Aorta (tissue), 5 donors: ENCODE data around the gene RAD54L. TPM values are rescaled to one million over a fixed set of nuclear protein-coding genes. Genes with fewer than 3 reads are reported as not detected.
"Not testable (repeated sequence)": the region's sequence is repeated elsewhere in the genome, so short reads cannot be mapped to it uniquely, and the experiment has no call there.

Experiments used
- ATAC-seq: fragments of 200-7000 bp; cut with Tn5 transposase; one replicate; pipeline ENCODE4 v1.9.1; 2022; ENCODE audit warnings: moderate library complexity; ENCODE audit not compliant: low FRiP score
- DNase-seq, 2 donors: peaks; one replicate each; pipeline ENCODE4 v3.0.0-alpha.2; 2020
- H3K27ac ChIP-seq, 2 donors: one replicate each; pipeline ENCODE4 v1.5.1; 2013; ENCODE audit warnings: low read length in 2 of 2, mild to moderate bottlenecking in 2 of 2, moderate library complexity in 2 of 2, control low read depth in 1 of 2, inconsistent platforms in 1 of 2, low read depth in 1 of 2
- H3K27me3 ChIP-seq, 2 donors: one replicate each; pipeline ENCODE4 v1.6.1; 2013; ENCODE audit warnings: control low read depth in 1 of 2, low read length in 1 of 2, mild to moderate bottlenecking in 1 of 2, moderate library complexity in 1 of 2; ENCODE audit not compliant: insufficient read depth in 2 of 2, control insufficient read depth in 1 of 2
- H3K36me3 ChIP-seq, 2 donors: one replicate each; pipeline ENCODE4 v1.6.1; 2013; ENCODE audit warnings: control low read depth in 1 of 2, low read length in 1 of 2, mild to moderate bottlenecking in 1 of 2; ENCODE audit not compliant: insufficient read depth in 2 of 2, control insufficient read depth in 1 of 2
- H3K4me1 ChIP-seq, 2 donors: one replicate each; pipeline ENCODE4 v1.6.1; 2013; ENCODE audit warnings: low read length in 2 of 2, control low read depth in 1 of 2, mild to moderate bottlenecking in 1 of 2, moderate library complexity in 1 of 2; ENCODE audit not compliant: insufficient read depth in 2 of 2, control insufficient read depth in 1 of 2
- H3K4me3 ChIP-seq, 2 donors: one replicate each; pipeline ENCODE4 v1.5.1; 2013; ENCODE audit warnings: low read length in 2 of 2, control low read depth in 1 of 2, mild to moderate bottlenecking in 1 of 2
- H3K9me3 ChIP-seq: one replicate; pipeline ENCODE4 v1.6.1; 2013; ENCODE audit warnings: mild to moderate bottlenecking, low read length; ENCODE audit not compliant: control insufficient read depth
- WGBS, 2 donors: extraction: QIAGEN DNeasy Blood & Tissue Kit; methylation state at CpG; one replicate each; pipeline ENCODE4 v1.1.7; 2013; 5-methylcytosine and 5-hydroxymethylcytosine counted together
- intact Hi-C, 2 donors: fragments of 100-400 bp; cut with DNase I; formaldehyde crosslinking; loops; one replicate each; pipeline versions ENCODE4 v1.14.2 to v1.15.0; 2022
- polyA plus RNA-seq, 2 donors: library from polyadenylated mRNA; stranded (reverse); fragments of 200-250 nt; gene quantifications; one replicate each; pipeline ENCODE4 v1.2.3, GENCODE V29; 2013
- total RNA-seq, 2 donors: library from RNA; stranded (reverse); fragmentation: NEBNext Ultra II Directional; extraction: Animal tissue kit (Norgen Biotek cat#: 25700); gene quantifications; one replicate each; pipeline ENCODE4 v1.2.1, GENCODE V29; 2021
- donor health status: healthy with polysubstance abuse.
- donor health status: Bipolar disorder and iron deficiency.
- donor health status: DM: no; HTN: no; CAD: no.
- donor health status: DM: no; HTN: no; CAD: no.
- donor health status: DM: yes; HTN: yes; CAD: no.

Gene RAD54L
- total and polyA plus RNA-seq, 4 donors = 1.6 to 4.2 (median 2.3) TPM; not detected in 1

DNA sequence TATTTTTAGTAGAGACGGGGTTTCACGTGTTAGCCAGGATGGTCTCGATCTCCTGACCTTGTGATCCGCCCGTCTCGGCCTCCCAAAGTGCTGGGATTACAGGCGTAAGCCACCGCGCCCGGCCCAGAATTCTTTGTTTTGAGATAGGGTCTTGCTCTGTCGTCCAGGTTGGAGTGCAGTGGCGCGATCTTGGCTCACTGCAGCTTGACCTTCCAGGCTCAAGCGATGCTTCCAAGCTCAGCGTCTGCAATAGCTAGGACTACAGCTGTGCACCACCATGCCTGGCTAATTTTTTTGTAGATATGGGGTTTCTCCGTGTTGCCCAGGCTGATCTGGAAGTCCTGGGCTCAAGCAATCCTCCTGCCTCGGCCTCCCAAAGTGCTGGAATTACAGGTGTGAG, 1.4 kb upstream of the RAD54L start:
- ATAC-seq, H3K4me3 ChIP-seq, H3K27ac ChIP-seq, H3K4me1 ChIP-seq, H3K9me3 ChIP-seq, H3K27me3 ChIP-seq, DNase-seq, H3K36me3 ChIP-seq: not testable (repeated sequence)
- WGBS, 2 donors = 92 to 96% methylated on average over 16 to 17 of the region's 17 CpGs
- intact Hi-C loops = loop anchor here (5.0 kb wide), 2 partner anchors 56 to 96 kb away; partner anchors contain the start of genes NSUN4 (in 2 of the 2), LRRC41 (in 1 of the 2) and UQCRH (in 1 of the 2)

- ATAC-seq (peak; percentile 61), DNase-seq (peak; percentile 70 to 80)
- H3K9me3 ChIP-seq = no peaks in the 10 kb centered on the region
- no peaks in the 10 kb centered on the region for H3K36me3 ChIP-seq
- H3K27me3 ChIP-seq = no peaks in the 10 kb centered on the region
- peak overlapping the region in 1 of 2 donors; percentile 30 for H3K27ac ChIP-seq
- H3K4me3 ChIP-seq = peak overlapping the region; percentile 52 to 97
- intact Hi-C loops = loop anchor here (5.0 kb wide), 2 partner anchors 56 to 96 kb away; partner anchors contain the start of genes NSUN4 (in 2 of the 2), LRRC41 (in 1 of the 2) and UQCRH (in 1 of the 2)
- H3K4me1 ChIP-seq = no peaks in the 10 kb centered on the region
- WGBS, 2 donors = 1 to 2% methylated on average over 30 to 35 of the region's 35 CpGs
Measured at GRCh38 chr1:46246548-46247435, 771 bp upstream of the RAD54L start.

- WGBS, 2 donors = 2 to 3% methylated on average over 7 of the region's 7 CpGs
- intact Hi-C loops = loop anchor here (5.0 kb wide), 2 partner anchors 54 to 94 kb away; partner anchors contain the start of genes NSUN4 (in 2 of the 2), LRRC41 (in 1 of the 2) and UQCRH (in 1 of the 2)
- no peak for ATAC-seq
- H3K4me3 ChIP-seq = no peak overlapping the region
- no peaks in the 10 kb centered on the region for H3K9me3 ChIP-seq
- H3K4me1 ChIP-seq = no peaks in the 10 kb centered on the region
- H3K27me3 ChIP-seq = no peaks in the 10 kb centered on the region
- DNase-seq = no peak
- H3K27ac ChIP-seq = no peak overlapping the region
- H3K36me3 ChIP-seq = no peaks in the 10 kb centered on the region
Measured at GRCh38 chr1:46248122-46248920, 758 bp downstream of the RAD54L start.

DNA sequence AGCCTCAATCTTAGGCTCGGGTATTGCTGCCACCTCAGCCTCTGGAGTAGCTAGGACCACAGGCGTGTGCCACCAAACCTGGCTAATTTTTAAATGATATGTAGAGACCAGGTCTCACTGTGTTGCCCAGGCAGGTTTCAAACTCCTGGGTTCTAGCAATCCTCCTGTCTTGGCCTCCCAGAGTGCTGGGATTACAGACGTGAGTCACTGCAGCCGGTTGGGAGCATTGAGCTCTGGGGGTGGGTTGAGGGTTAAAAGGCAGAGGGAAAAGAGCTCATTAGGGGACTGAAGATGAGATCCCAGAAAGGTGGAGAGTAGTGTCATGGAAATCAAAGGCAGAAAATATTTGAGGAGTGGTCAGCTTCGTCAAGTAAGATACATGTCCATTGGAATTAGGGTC, 7.1 kb downstream of the RAD54L start:
- no peaks in the 10 kb centered on the region for H3K27me3 ChIP-seq
- intact Hi-C loops = no loop called here
- ATAC-seq (no peak), DNase-seq (no peak)
- no peaks in the 10 kb centered on the region for H3K4me1 ChIP-seq
- no peaks in the 10 kb centered on the region for H3K36me3 ChIP-seq
- H3K4me3 ChIP-seq = no peak overlapping the region
- H3K27ac ChIP-seq = no peak overlapping the region
- no peaks in the 10 kb centered on the region for H3K9me3 ChIP-seq
- WGBS, 2 donors = 92% methylated on average over 5 of the region's 5 CpGs

DNA sequence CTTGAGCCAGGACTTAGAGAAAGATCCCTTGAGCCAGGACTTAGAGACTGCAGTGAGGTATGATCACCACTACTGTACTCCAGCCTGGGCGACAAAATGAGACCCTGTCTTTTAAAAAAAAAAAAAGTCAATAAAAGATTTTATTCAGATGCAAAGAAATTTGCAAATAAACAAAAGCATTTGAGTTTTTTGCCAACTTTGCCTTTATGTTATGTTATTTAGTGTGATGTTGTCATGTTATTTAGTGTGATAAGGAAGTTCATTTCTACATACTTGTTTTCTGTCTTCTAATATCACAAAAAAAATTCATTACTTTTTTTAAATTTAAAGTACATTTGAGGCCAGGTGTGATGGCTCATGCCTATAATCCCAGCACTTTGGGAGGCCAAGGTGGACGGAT, 9.0 kb downstream of the RAD54L start:
- intact Hi-C loops = no loop called here
- Histone ChIP-seq H3K27ac (no peak overlapping the region), H3K4me3 (no peak overlapping the region), H3K9me3 (no peaks in the 10 kb centered on the region), H3K27me3 (no peaks in the 10 kb centered on the region), H3K36me3 (no peaks in the 10 kb centered on the region), H3K4me1 (no peaks in the 10 kb centered on the region)
- WGBS, 2 donors = 92 to 97% methylated on average over 2 of the region's 2 CpGs
- ATAC-seq = no peak
- no peak for DNase-seq

DNA sequence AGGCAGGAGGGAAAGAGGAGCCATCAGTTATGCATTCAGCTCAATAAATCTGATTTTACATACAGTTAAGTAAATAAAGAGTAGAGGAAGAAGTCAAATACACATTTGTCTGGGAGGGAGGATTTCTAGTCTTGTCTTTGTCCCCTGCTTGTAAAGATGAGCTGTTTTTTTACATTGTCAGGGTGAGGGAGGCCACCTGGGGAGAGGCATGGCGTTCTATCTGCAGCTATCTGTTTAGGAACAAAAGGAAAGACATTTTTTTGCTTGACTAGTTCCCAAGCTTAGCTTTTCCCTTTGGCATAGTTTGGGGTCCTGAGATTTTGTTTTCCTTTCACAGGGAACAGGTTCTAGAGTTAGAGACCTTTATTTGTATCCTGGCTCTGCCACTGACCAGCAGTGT, 14.9 kb downstream of the RAD54L start:
- H3K4me1 ChIP-seq = no peaks in the 10 kb centered on the region
- H3K4me3 ChIP-seq = no peak overlapping the region
- DNase-seq (no peak), ATAC-seq (no peak)
- H3K27ac ChIP-seq = no peak overlapping the region
- 95% methylated on average over 1 of the region's 1 CpG for WGBS, 2 donors
- no peaks in the 10 kb centered on the region for H3K27me3 ChIP-seq
- no peaks in the 10 kb centered on the region for H3K36me3 ChIP-seq
- intact Hi-C loops = no loop called here
- no peaks in the 10 kb centered on the region for H3K9me3 ChIP-seq

DNA sequence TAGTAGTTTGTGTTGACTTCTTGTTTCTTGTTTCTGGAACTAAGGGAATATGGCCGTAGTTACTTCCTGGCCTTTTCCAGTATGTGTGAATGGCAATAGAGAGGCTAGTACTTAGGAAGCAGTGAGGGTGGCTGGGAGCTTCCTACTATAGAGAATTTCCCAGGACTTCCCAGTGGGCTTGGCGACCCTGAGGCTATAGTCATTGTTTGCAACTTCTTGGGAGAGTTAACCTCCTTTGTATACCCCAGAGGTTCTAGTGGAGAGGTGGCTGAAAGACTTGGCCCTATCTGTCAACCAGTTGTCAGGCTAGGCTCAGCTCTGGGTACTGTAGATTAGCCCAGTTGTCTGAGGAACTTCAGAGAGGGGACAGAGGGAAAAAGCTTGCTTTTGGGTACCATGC, 15.6 kb downstream of the RAD54L start:
- H3K4me3 ChIP-seq = no peak overlapping the region
- no peaks in the 10 kb centered on the region for H3K36me3 ChIP-seq
- ATAC-seq (no peak), DNase-seq (no peak)
- intact Hi-C loops = no loop called here
- 87 to 90% methylated on average over 2 of the region's 2 CpGs for WGBS, 2 donors
- no peaks in the 10 kb centered on the region for H3K4me1 ChIP-seq
- H3K27ac ChIP-seq = no peak overlapping the region
- H3K9me3 ChIP-seq = no peaks in the 10 kb centered on the region
- H3K27me3 ChIP-seq = no peaks in the 10 kb centered on the region

DNA sequence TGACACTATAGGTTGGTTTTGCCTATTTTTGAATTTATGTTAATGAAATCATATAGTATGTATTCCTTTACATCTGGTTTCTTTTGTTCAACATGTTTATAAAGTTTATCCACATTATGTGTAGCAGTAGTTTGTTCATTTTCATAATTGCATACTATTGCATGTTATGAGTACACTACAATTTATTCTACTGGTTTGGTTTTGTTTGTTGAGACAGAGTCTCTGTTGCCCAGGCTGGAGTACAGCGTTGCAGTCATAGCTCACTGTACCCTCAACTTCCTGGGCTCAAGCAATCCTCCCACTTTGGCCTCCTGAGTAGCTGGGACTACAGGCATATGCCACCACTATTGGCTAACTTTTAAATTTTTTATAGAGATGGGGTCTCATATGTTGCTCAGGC, 21.0 kb downstream of the RAD54L start:
- H3K9me3 ChIP-seq = no peaks in the 10 kb centered on the region
- no peaks in the 10 kb centered on the region for H3K36me3 ChIP-seq
- DNase-seq (no peak), ATAC-seq (no peak)
- H3K27ac ChIP-seq = no peak overlapping the region
- intact Hi-C loops = no loop called here
- H3K4me3 ChIP-seq = no peak overlapping the region
- H3K4me1 ChIP-seq = no peaks in the 10 kb centered on the region
- WGBS, 2 donors = 96 to 98% methylated on average over 1 of the region's 1 CpG
- no peaks in the 10 kb centered on the region for H3K27me3 ChIP-seq
